CD4-positive, alpha-beta T cell treated with Interleukin-12 subunit alpha and Interleukin-12 subunit beta, for 1 hour (primary cell): ENCODE results near the gene LINGO3.

Source experiments
- DNase-seq: peaks from one replicate; pipeline ENCODE4 v3.0.0-alpha.2; 2020

Gene LINGO3

GRCh38 chr19:2259336-2259735, 48.6 kb downstream of the LINGO3 start:
- no peak for DNase-seq
